ENCODE results near the gene MPZL2. TPM values are rescaled to one million over a fixed set of nuclear protein-coding genes. Genes with fewer than 3 reads are reported as not detected.
A peak's percentile ranks its signal among the peaks of the same experiment; 100 is the strongest.

Gene MPZL2
- total and polyA plus RNA-seq, 2 of the 13 experiments (the other 11 are each of a cell fraction or from before 2014, with no cell fraction given): 27.9 to 53.7 TPM

- no peak for TF ChIP-seq HNRNPL (IDR thresholded peaks at IDR 0.05; ENCODE audit: low read depth, low read length)
- no peak for TF ChIP-seq PHF8 (CRISPR knock-in tag; IDR thresholded peaks at IDR 0.05)
These were observed 17.2 kb upstream of the MPZL2 start (continued) for GRCh38 chr11:118281284-118281683.

- intact Hi-C loops (cut with micrococcal nuclease; ENCODE audit: unreplicated experiment) (no loop called here), in situ Hi-C loops (cut with HindIII; ENCODE audit: extremely low pct_ligation_motif_present, low pct_unique_long_range_greater_than_20kb) (no loop called here)
- ATAC-seq (peak; percentile 53; the same call in 2 of the 3 replicates), DNase-seq (ENCODE audit: low spot score) (peak; percentile 39), FAIRE-seq (no peak)
- TF ChIP-seq XBP1 (CRISPR knock-in tag; IDR thresholded peaks at IDR 0.05) (no peak), SMYD3 (CRISPR knock-in tag; IDR thresholded peaks at IDR 0.05) (no peak), CREBL2 (CRISPR knock-in tag; IDR thresholded peaks at IDR 0.05; ENCODE audit: borderline replicate concordance) (no peak), SOX5 (CRISPR knock-in tag; IDR thresholded peaks at IDR 0.05; ENCODE audit: borderline replicate concordance) (no peak), FOSL2 (CRISPR knock-in tag; IDR thresholded peaks at IDR 0.05) (peak; percentile 60), TFAP4 (IDR thresholded peaks at IDR 0.05; ENCODE audit: borderline replicate concordance, low read depth) (peak; percentile 53; the same call in 1 of the 2 replicates), FOXK1 (CRISPR knock-in tag; IDR thresholded peaks at IDR 0.05; ENCODE audit: borderline replicate concordance, low read depth) (no peak), SIX1 (CRISPR knock-in tag; IDR thresholded peaks at IDR 0.05; ENCODE audit: borderline replicate concordance) (no peak), ETV5 (CRISPR knock-in tag; IDR thresholded peaks at IDR 0.05; ENCODE audit: borderline replicate concordance) (peak; percentile 72; the same call in 1 of the 2 replicates)
- no TSS peak for BruUV-seq (replicated peaks)
- no peak overlapping the region for H2AFZ ChIP-seq (ENCODE audit: low read length)
- H3K27ac ChIP-seq (ENCODE audit: extremely low read length, insufficient read depth, low read length): no peak overlapping the region
- H3K9ac ChIP-seq (ENCODE audit: insufficient read depth, low read depth, low read length): no peak overlapping the region
- H3K36me3 ChIP-seq (replicated peaks in 1 of 2; ENCODE audit: control insufficient read depth in 1 of 2, insufficient read depth in 2 of 2, low read length in 2 of 2): no peaks in the 10 kb centered on the region
- WGBS (ENCODE audit: low lambda C conversion rate): 42% methylated on average over 1 of the region's 1 CpG
- CTCF ChIA-PET (ENCODE audit: low intra/inter-chr PET ratio, low total read pairs): no interaction called here
- H3K9me3 ChIP-seq (ENCODE audit: low read length): no peaks in the 10 kb centered on the region
- no peak overlapping the region for H3K4me2 ChIP-seq (ENCODE audit: low read depth, low read length)
- H4K20me1 ChIP-seq (ENCODE audit: insufficient read depth, low read length): no peaks in the 10 kb centered on the region
- H3K4me1 ChIP-seq (ENCODE audit: insufficient read depth, low read length): peaks cover 16% of the 10 kb centered on the region
- POLR2A ChIA-PET: no interaction called here
- H3K79me2 ChIP-seq (ENCODE audit: insufficient read depth, low read length): no peaks in the 10 kb centered on the region
- H3K4me3 ChIP-seq (replicated peaks in 1 of 3; ENCODE audit: insufficient read depth in 1 of 3, low read depth in 2 of 3, low read length in 3 of 3): no peak overlapping the region
- no peaks in the 10 kb centered on the region; a peak in 1 of 5 replicates for H3K27me3 ChIP-seq (ENCODE audit: control insufficient read depth in 1 of 2, insufficient read depth in 2 of 2, low read length in 2 of 2)
These were observed 13.2 kb upstream of the MPZL2 start for GRCh38 chr11:118277312-118277711.
